ENCODE measurements around the gene DNAJC21.

DNA sequence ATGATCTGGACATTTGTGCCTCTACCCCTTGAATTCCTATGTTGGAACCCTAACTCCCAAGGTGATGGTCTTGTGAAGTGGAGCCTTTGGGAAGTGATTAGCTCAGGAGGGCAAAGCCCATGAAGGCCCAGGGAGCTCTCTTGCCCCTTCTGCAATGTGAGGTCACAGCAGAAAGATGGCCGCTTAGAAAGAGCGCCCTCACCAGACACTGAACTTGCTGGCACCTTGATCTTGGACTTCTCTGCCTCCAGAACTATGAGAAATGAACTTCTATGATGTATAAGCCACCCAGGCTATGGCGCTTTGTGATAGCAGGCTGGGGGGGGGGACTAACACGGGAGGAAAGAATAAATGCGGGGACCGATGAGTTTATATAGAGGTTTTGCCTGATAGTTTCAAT, 73.1 kb downstream of the DNAJC21 start:
- TF ChIP-seq, protein P1, sequence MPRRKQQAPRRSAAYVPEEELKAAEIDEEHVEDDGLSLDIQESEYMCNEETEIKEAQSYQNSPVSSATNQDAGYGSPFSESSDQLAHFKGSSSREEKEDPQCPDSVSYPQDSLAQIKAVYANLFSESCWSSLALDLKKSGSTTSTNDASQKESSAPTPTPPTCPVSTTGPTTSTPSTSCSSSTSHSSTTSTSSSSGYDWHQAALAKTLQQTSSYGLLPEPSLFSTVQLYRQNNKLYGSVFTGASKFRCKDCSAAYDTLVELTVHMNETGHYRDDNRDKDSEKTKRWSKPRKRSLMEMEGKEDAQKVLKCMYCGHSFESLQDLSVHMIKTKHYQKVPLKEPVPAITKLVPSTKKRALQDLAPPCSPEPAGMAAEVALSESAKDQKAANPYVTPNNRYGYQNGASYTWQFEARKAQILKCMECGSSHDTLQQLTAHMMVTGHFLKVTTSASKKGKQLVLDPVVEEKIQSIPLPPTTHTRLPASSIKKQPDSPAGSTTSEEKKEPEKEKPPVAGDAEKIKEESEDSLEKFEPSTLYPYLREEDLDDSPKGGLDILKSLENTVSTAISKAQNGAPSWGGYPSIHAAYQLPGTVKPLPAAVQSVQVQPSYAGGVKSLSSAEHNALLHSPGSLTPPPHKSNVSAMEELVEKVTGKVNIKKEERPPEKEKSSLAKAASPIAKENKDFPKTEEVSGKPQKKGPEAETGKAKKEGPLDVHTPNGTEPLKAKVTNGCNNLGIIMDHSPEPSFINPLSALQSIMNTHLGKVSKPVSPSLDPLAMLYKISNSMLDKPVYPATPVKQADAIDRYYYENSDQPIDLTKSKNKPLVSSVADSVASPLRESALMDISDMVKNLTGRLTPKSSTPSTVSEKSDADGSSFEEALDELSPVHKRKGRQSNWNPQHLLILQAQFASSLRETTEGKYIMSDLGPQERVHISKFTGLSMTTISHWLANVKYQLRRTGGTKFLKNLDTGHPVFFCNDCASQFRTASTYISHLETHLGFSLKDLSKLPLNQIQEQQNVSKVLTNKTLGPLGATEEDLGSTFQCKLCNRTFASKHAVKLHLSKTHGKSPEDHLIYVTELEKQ (CRISPR knock-in tag; IDR thresholded peaks at IDR 0.05), result no peak
- TF ChIP-seq, protein P2, sequence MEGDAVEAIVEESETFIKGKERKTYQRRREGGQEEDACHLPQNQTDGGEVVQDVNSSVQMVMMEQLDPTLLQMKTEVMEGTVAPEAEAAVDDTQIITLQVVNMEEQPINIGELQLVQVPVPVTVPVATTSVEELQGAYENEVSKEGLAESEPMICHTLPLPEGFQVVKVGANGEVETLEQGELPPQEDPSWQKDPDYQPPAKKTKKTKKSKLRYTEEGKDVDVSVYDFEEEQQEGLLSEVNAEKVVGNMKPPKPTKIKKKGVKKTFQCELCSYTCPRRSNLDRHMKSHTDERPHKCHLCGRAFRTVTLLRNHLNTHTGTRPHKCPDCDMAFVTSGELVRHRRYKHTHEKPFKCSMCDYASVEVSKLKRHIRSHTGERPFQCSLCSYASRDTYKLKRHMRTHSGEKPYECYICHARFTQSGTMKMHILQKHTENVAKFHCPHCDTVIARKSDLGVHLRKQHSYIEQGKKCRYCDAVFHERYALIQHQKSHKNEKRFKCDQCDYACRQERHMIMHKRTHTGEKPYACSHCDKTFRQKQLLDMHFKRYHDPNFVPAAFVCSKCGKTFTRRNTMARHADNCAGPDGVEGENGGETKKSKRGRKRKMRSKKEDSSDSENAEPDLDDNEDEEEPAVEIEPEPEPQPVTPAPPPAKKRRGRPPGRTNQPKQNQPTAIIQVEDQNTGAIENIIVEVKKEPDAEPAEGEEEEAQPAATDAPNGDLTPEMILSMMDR (IDR thresholded peaks at IDR 0.05 in 2 of 3, conservative IDR thresholded peaks at IDR 0.05 in 1 of 3; ENCODE audit: insufficient read depth in 2 of 3, low read depth in 1 of 3, low read length in 3 of 3), result peak in 2 of 3 experiments; percentile 8 to 22; a peak in 2 of 6 replicates
- TF ChIP-seq ZFX (CRISPR knock-in tag; IDR thresholded peaks at IDR 0.05) (no peak), RBM39 (optimal IDR thresholded peaks at IDR 0.05; ENCODE audit: low read depth, low read length) (no peak), HMGN3 (IDR thresholded peaks at IDR 0.05; ENCODE audit: borderline replicate concordance, extremely low read depth, insufficient read length, low read depth, low read length) (no peak), FOXJ3 (CRISPR knock-in tag; IDR thresholded peaks at IDR 0.05) (no peak), FOXM1 (IDR thresholded peaks at IDR 0.05; ENCODE audit: low read depth) (no peak), FOXM1 (CRISPR knock-in tag; IDR thresholded peaks at IDR 0.05; ENCODE audit: low read depth) (no peak), ARHGAP35 (IDR thresholded peaks at IDR 0.05; ENCODE audit: partially characterized antibody) (no peak), ZNF584 (CRISPR knock-in tag; IDR thresholded peaks at IDR 0.05; ENCODE audit: low read depth) (no peak), POLR2AphosphoS5 (IDR thresholded peaks at IDR 0.05; ENCODE audit: control insufficient read depth, insufficient read depth, low read depth, low read length) (no peak)
- TF ChIP-seq, protein P3, sequence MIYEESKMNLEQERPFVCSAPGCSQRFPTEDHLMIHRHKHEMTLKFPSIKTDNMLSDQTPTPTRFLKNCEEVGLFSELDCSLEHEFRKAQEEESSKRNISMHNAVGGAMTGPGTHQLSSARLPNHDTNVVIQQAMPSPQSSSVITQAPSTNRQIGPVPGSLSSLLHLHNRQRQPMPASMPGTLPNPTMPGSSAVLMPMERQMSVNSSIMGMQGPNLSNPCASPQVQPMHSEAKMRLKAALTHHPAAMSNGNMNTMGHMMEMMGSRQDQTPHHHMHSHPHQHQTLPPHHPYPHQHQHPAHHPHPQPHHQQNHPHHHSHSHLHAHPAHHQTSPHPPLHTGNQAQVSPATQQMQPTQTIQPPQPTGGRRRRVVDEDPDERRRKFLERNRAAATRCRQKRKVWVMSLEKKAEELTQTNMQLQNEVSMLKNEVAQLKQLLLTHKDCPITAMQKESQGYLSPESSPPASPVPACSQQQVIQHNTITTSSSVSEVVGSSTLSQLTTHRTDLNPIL (CRISPR knock-in tag; IDR thresholded peaks at IDR 0.05), result no peak
- TF ChIP-seq, protein P4, sequence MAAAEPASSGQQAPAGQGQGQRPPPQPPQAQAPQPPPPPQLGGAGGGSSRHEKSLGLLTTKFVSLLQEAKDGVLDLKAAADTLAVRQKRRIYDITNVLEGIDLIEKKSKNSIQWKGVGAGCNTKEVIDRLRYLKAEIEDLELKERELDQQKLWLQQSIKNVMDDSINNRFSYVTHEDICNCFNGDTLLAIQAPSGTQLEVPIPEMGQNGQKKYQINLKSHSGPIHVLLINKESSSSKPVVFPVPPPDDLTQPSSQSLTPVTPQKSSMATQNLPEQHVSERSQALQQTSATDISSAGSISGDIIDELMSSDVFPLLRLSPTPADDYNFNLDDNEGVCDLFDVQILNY (CRISPR knock-in tag; IDR thresholded peaks at IDR 0.05), result no peak
- TF ChIP-seq, protein P5, sequence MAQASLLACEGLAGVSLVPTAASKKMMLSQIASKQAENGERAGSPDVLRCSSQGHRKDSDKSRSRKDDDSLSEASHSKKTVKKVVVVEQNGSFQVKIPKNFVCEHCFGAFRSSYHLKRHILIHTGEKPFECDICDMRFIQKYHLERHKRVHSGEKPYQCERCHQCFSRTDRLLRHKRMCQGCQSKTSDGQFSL (CRISPR knock-in tag; IDR thresholded peaks at IDR 0.05), result no peak
- TF ChIP-seq, protein P5 (tag; IDR thresholded peaks at IDR 0.05), result no peak
